COR-L47 (cell line): ENCODE measurements around the gene SARDH.
"Not testable (repeated sequence)": the region's sequence is repeated elsewhere in the genome, so short reads cannot be mapped to it uniquely, and the experiment has no call there.

Experiments used
- DNase-seq: peaks from one replicate; lab custom pipeline; 2025; lab: John Stamatoyannopoulos, UW

SARDH gene

GRCh38 chr9:133685653-133686609 lies 52.2 kb downstream of the SARDH start:
- DNase-seq: no peak

- no peak for DNase-seq
Measured at GRCh38 chr9:133684936-133685361, 53.2 kb downstream of the SARDH start.

- no peak for DNase-seq
Measured at GRCh38 chr9:133684121-133684935, 53.8 kb downstream of the SARDH start.

- DNase-seq: no peak
Measured at GRCh38 chr9:133683586-133684120, 54.5 kb downstream of the SARDH start.

GRCh38 chr9:133682818-133683585 lies 55.1 kb downstream of the SARDH start:
- DNase-seq: no peak

GRCh38 chr9:133681658-133682306 lies 56.4 kb downstream of the SARDH start:
- DNase-seq: no peak

- no peak for DNase-seq
Measured at GRCh38 chr9:133680976-133681657, 57.0 kb downstream of the SARDH start.

GRCh38 chr9:133680250-133680975 lies 57.7 kb downstream of the SARDH start:
- no peak for DNase-seq

GRCh38 chr9:133679466-133680061 lies 58.6 kb downstream of the SARDH start:
- no peak for DNase-seq

- DNase-seq: no peak
Measured at GRCh38 chr9:133679056-133679455, 59.1 kb downstream of the SARDH start.

- DNase-seq: no peak
Measured at GRCh38 chr9:133677126-133678010, 60.8 kb downstream of the SARDH start.

GRCh38 chr9:133676450-133676849 lies 61.7 kb downstream of the SARDH start:
- DNase-seq: no peak

- not testable (repeated sequence) for DNase-seq
Measured at GRCh38 chr9:133675796-133676195, 62.4 kb downstream of the SARDH start.

- no peak for DNase-seq
Measured at GRCh38 chr9:133674091-133674490, 64.1 kb downstream of the SARDH start.

- DNase-seq: no peak
Measured at GRCh38 chr9:133673258-133673655, 64.9 kb downstream of the SARDH start.

- no peak for DNase-seq
Measured at GRCh38 chr9:133672503-133673257, 65.5 kb downstream of the SARDH start.

- no peak for DNase-seq
Measured at GRCh38 chr9:133671371-133671770, 66.8 kb downstream of the SARDH start.

GRCh38 chr9:133670466-133670865 lies 67.7 kb downstream of the SARDH start:
- DNase-seq: no peak
